ENCODE measurements around the gene TTC23L.
"Not testable (repeated sequence)": the region's sequence is repeated elsewhere in the genome, so short reads cannot be mapped to it uniquely, and the experiment has no call there.

The TTC23L gene

DNA sequence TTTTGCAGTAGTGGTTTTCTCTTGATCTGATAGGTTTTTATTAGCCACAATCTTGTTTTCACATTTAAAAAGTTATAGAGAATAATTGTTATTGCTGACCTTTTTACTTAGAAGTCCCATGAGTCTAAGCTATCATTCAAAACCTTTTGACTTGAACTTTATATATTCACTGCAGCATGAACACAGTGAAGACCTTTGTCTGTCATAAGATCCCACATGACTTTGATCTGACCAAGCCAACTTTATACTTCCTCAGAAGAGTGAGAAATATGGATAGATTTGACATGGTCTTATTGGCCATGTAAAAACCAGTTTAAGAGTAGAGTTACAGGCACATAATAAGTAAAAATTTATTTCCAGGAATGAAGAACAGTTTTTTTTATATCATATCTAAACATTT is 42.3 kb downstream of the TTC23L start:
- DNase-seq, result peak; percentile 11

- no peak for DNase-seq
Observed at GRCh38 chr5:34886392-34887119, 47.6 kb downstream of the TTC23L start.

DNA sequence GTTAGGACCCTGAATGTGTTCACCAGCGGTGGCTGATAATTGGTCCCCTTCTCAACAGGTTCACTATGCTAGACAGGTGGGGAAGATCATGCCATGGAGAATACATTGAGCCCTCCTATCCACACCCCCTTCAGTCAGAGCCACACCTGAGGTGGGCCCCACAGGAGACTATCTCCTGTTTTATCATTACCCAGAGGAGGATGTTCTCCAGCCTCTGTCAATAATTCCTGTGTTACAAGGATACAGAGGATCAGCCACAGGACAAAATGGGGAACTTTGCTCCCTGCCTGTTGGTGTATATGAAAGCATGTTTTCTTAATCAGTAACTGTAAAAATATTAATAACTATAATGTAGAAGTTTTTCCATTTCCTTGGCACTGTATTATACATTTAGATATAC is 50.4 kb downstream of the TTC23L start:
- DNase-seq, result no peak

DNA sequence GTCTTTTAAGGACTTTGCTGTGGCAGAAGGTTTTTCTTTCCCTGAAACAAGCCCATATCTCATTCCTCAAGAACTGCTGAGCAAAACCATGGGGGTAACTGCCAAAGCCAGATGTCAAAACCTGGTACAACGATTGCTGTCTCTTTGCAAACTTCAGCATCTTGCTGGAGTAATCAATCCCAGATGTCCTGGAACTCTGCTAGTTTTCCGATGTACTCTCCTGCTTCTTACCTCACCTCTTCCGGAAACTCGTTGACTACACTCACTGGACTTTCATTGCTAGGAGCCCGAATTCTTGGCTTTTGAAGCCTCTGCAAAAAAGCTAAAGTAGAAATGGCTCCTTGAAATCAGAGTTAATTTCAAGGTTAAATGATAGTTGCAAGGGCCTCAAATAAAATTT is 53.0 kb downstream of the TTC23L start:
- DNase-seq, result no peak

DNA sequence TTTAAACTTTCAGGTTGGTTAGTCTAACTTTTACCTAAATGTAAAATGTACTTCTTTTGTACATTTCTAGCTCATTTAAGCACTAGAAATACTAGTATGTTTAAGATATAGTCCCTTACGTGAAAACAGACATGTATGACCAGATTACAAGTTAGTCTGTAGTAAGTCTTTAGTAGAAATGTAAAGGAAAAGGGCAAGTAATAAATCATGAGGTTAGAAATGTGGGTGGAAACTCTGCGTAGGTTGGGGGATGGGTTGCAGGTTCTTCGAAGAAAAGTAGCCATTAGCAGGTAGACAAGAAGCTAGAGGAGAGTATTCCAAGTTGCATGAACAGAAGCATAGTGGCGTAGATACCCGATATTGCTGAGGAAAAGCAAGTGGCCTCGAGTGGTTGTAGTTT is 53.5 kb downstream of the TTC23L start:
- no peak for DNase-seq

DNA sequence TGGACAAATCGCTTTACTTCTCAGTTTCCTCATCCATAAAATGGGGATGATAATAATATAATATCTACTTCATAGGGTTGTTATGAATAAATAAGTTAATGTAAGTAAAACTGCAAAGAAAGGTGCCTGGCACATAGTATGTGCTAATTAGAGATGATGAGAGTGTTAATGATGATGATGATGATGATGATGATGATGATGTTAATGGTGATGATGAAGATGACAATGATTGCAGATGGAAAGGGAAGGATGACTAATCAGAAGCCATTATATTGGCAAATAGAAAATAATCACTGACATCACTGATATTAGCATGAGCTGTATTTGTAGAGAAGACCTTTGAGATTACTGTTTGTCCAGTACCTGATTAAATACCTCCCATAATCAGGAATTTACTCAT is 55.8 kb downstream of the TTC23L start:
- no peak for DNase-seq

- peak; percentile 60 for DNase-seq
Observed at GRCh38 chr5:34895641-34896419, 56.9 kb downstream of the TTC23L start.

- no peak for DNase-seq
Observed at GRCh38 chr5:34897646-34898045, 58.7 kb downstream of the TTC23L start.

- peak; percentile 84 for DNase-seq
Observed at GRCh38 chr5:34898258-34898895, 59.4 kb downstream of the TTC23L start.

- DNase-seq, result no peak
Observed at GRCh38 chr5:34899066-34899465, 60.1 kb downstream of the TTC23L start.

DNA sequence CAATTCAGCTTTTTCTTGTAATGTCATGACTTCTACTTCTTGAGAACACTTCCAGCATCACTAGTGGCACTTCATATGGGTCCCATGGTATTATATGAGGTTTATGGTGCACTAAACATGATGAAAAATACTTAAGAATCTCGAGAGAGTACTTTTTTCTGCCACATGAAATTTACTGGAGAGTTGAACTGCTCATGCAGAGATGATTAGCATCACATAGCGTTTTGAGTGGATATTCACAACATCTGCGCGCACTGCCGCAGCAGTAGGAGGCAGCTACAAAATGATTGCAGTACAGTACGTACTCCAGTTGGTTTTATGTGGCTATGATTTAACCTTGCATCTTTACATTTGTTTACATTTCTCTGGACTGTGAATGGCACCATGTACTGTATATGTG is 61.7 kb downstream of the TTC23L start:
- no peak for DNase-seq

DNA sequence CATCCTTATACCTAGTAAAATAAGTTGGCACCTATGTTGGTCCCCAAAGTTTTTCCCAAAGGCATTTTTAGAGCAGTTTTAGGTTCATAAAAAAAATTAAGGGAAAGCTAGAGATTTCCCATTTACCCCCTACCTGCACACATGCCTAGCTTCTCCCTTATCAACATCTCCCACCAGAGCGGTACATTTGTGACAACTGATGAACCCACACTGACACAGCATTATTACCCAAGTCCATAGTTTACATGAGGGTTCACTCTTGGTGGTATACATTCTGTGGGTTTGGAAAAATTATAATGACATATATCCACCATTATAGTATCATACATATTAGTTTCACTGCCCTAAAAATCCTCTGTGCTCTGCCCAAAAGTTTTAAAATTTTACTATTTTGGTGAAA is 64.3 kb downstream of the TTC23L start:
- DNase-seq, result peak; percentile 52

DNA sequence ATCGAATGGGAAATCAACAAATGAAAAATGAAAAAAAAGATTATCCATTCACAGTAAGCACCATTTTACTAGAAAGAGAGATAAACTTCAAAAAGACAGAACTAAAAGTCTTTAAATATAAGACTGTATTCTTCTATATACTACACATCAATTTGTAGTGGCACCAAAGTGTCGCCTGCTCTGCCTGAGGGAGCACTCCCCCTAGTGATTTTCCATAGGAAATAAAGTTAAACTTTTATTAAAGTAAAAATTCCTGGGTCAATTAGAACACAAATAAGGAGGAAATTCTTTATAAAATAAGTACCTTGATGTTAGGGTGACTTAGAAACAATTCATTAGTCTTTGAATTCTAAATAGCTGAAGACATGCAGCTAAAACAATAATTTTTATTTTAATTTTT is 66.6 kb downstream of the TTC23L start:
- no peak for DNase-seq

- no peak for DNase-seq
Observed at GRCh38 chr5:34913072-34913471, 74.1 kb downstream of the TTC23L start.

GRCh38 chr5:34914671-34915138 is 75.7 kb downstream of the TTC23L start:
- DNase-seq, result peak; percentile 68

DNA sequence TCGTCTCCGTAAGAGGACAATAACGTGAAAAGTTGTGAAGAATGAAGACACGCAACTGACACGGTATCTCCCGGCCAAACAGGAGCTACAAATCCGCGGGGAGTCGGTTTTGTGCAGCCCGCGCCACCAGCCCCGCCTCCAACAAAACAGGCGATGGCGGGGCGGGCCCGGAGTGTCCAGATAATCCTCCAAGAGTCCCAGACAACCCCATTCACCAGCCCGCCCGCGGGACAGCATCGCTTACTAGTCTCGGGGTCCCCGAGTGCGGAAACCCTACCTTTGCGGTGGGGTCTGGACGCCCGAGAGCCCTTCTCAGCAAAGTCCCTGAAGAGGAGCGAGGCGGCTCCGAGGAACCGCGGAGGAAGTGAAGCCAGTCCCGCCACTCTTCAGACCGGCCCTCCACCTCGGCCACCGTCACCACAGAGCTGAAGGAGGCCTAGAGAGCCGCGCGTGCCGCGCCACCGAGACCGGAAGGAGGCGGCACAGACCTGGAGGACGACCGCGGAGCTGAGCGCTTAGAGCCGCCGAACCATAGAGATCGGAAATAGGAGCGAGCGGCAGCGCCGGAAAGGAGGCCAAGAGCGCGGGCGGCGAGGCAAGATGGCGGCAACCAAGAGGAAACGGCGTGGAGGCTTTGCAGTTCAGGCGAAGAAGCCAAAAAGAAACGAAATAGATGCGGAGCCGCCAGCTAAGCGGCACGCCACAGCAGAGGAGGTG is 76.3 kb downstream of the TTC23L start, which contains the start of the genes BRIX1 and RAD1:
Gene BRIX1 (plus strand): TSS at position 573 of the 717 bp plus-strand sequence. CDS start 28 bp downstream, at position 601.
Gene RAD1 (minus strand): TSS at position 366 of the 717 bp plus-strand sequence. CDS start 612 bp downstream, outside the sequence.
- DNase-seq, result peak; percentile 98

- no peak for DNase-seq
Observed at GRCh38 chr5:34915856-34916192, 76.9 kb downstream of the TTC23L start.

DNA sequence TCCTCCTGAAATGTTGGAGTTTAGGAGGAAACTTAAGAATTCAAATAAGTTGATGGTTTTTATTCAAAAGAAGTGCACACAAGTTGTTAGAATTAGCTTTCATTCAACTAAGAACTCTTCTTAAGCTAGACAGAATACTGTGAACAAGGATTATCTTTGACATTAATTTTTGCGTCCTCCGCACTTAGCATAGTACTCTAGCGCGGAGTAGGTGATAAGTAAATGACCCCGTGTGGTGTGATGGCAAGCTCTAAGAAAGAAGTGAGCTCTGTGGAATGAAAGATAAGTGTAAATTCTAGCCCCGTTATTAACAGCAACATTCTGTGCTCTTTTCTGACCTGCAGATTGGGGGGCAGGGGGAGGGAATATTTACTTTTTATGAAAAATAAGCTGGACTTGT is 77.6 kb downstream of the TTC23L start:
- DNase-seq, result peak; percentile 35

DNA sequence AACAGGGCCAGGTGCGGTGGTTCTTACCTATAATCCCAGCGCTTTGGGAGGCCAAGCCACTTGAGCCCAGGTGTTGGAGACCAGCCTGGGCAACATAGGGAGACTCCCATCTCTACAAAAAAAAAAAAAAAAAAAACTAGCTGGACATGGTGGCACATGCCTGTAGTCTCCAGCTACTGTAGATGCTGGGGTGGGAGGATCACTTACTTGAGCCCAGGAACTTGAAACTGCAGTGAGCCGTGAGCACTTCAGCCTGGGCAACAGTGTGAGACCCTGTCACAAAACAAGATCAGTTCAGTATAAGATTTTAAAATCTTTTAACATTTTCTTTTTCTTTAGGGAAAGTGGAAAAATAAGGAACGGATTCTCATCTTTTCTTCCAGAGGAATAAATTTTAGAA is 79.1 kb downstream of the TTC23L start:
- no peak for DNase-seq

GRCh38 chr5:34919077-34919476 is 80.1 kb downstream of the TTC23L start:
- DNase-seq, result peak; percentile 45

GRCh38 chr5:34923256-34923655 is 84.3 kb downstream of the TTC23L start:
- DNase-seq, result not testable (repeated sequence)

DNA sequence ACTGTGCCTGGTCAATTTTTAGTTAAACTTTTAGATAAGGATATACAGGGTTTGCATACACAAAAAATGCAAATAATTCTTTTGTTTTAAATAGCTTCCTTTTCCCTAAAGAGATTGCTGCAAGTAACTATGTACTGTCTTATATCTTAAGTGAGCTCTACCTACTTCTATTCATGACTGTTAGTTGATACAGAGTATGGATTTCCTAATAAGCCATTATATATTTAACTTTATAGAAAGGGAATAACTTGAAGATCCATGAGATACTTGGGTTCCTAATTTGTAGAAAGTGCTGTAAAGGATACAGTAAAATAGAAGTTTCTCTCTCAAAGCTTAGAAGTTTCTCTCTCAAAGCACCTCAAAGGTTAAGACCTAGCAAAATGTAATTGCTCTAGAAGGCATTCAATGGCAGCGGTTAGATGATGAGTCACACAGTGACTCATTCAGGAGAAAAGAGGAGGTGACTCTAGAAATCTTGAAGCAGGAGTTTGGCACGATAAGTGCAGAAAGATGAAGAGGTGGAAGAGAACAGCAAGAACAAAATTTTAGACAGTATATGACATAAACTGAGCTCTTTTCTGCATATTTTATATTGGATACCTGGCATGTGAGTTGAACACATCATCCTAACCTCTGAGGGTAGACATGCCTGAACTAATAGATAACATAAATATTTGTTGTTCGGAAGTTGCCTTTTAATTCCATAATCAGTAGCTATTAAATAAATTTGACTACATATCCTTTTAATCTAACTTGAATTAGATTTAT is 84.9 kb downstream of the TTC23L start:
- DNase-seq, result peak; percentile 89
